OCI-LY7 (cell line): ENCODE measurements around the gene SLC10A3. TPM values are rescaled to one million over a fixed set of nuclear protein-coding genes. Genes with fewer than 3 reads are reported as not detected.

Experiments
- Bru-seq: library from RNA; stranded (reverse); fragments of 400-500 nt; gene quantifications from one replicate; lab custom pipeline; 2021; lab: Mats Ljungman, UMichigan
- BruChase-seq, 2 experiments: library from RNA; stranded (reverse); fragments of 400-500 nt; gene quantifications; one replicate each; lab custom pipeline; 2021; lab: Mats Ljungman, UMichigan
- BruUV-seq: library from RNA; stranded (reverse); fragments of 400-500 nt; replicated peaks from 2 replicates; lab custom pipeline; 2021; lab: Mats Ljungman, UMichigan
- CTCF ChIA-PET: fragments of 300-600 bp; sonication (Branson Sonifier 250); formaldehyde crosslinking; loops from one replicate; lab custom pipeline; 2022; ENCODE audit warnings: antibody characterized with exemption; ENCODE audit not compliant: unreplicated experiment; lab: Charles Lee
- POLR2A ChIA-PET: fragments of 300-600 bp; sonication (Branson Sonifier 250); formaldehyde crosslinking; loops from one replicate; lab custom pipeline; 2022; ENCODE audit warnings: antibody characterized with exemption; lab: Charles Lee
- DNase-seq: peaks from one replicate; pipeline ENCODE4 v3.0.0-alpha.2; 2015; ENCODE audit warnings: low spot score
- H2AFZ ChIP-seq: fragments of 200-600 bp; sonication (generic), shearing (Covaris generic); 2 replicates; pipeline ENCODE4 v1.6.1; 2014; ENCODE audit warnings: mild to moderate bottlenecking, antibody characterized with exemption, low read length, moderate library complexity
- H3K27ac ChIP-seq: fragments of 200-600 bp; sonication (generic); 2 replicates; pipeline ENCODE4 v1.5.1; 2014; ENCODE audit warnings: mixed run types, low read depth, mild to moderate bottlenecking, moderate library complexity, low read length, inconsistent platforms; ENCODE audit not compliant: poor library complexity, severe bottlenecking
- H3K36me3 ChIP-seq: fragments of 200-600 bp; sonication (generic); 2 replicates; pipeline ENCODE4 v1.6.1; 2014; ENCODE audit warnings: mild to moderate bottlenecking, antibody characterized with exemption, low read length, moderate library complexity, mixed read lengths; ENCODE audit not compliant: insufficient read depth
- H3K4me1 ChIP-seq: fragments of 200-600 bp; sonication (generic); 2 replicates; pipeline ENCODE4 v1.5.1; 2014; ENCODE audit warnings: mild to moderate bottlenecking, low read length; ENCODE audit not compliant: insufficient read depth, poor library complexity, severe bottlenecking
- H3K4me2 ChIP-seq: fragments of 200-600 bp; sonication (generic); 2 replicates; pipeline ENCODE4 v1.6.1; 2014; ENCODE audit warnings: mild to moderate bottlenecking, low read length
- H3K4me3 ChIP-seq: fragments of 200-600 bp; sonication (generic); 2 replicates; pipeline ENCODE4 v1.5.1; 2014; ENCODE audit warnings: mild to moderate bottlenecking, low read depth, low read length; ENCODE audit not compliant: poor library complexity, severe bottlenecking
- H3K79me2 ChIP-seq: fragments of 200-600 bp; sonication (generic); 2 replicates; pipeline ENCODE4 v1.6.1; 2016; ENCODE audit warnings: low read depth, mild to moderate bottlenecking, low read length, moderate library complexity, mixed read lengths; ENCODE audit not compliant: insufficient read depth
- H3K9me2 ChIP-seq: fragments of 200-600 bp; sonication (generic); 2 replicates; pipeline ENCODE4 v1.6.1; 2016; ENCODE audit warnings: mild to moderate bottlenecking, low read length, mixed read lengths; ENCODE audit not compliant: insufficient read depth
- H3K9me3 ChIP-seq: fragments of 200-600 bp; sonication (generic); 2 replicates; pipeline ENCODE4 v1.6.1; 2014; ENCODE audit warnings: mild to moderate bottlenecking, mixed run types, low read length, mixed read lengths
- H4K20me1 ChIP-seq: fragments of 200-600 bp; sonication (generic); 2 replicates; pipeline ENCODE4 v1.6.1; 2014; ENCODE audit warnings: mild to moderate bottlenecking, antibody characterized with exemption, low read length, moderate library complexity, mixed read lengths; ENCODE audit not compliant: insufficient read depth
- CTCF ChIP-seq: fragments of 200-600 bp; sonication (generic); conservative IDR thresholded peaks from 2 replicates; pipeline ENCODE4 v1.5.1; 2014; ENCODE audit warnings: mild to moderate bottlenecking, antibody characterized with exemption, low read length, moderate library complexity, mixed read lengths
- EZH2phosphoT487 ChIP-seq: fragments of 200-600 bp; sonication (generic); IDR thresholded peaks from 2 replicates; pipeline ENCODE4 v1.6.1; 2018; ENCODE audit warnings: low read depth, borderline replicate concordance, mild to moderate bottlenecking, mixed run types, antibody characterized with exemption, low read length, moderate library complexity, mixed read lengths
- intact Hi-C: fragments of 100-400 bp; cut with micrococcal nuclease; formaldehyde crosslinking; loops from one replicate; pipeline ENCODE4 v1.10.0; 2022; ENCODE audit not compliant: unreplicated experiment
- long read RNA-seq: library from polyadenylated mRNA; stranded (forward); transcript quantifications from one replicate; pipeline ENCODE4 v2.0.0, GENCODE V29; 2022
- total RNA-seq, 2 experiments: library from RNA; depleted of rRNA in 1 of 2; stranded (reverse); fragments of >200 nt in 1 of 2; shearing (Covaris generic) in 1 of 2; gene quantifications; 2 replicates each; pipeline ENCODE4 v1.2.3, GENCODE V29; 2014 to 2022

The SLC10A3 gene
- 12.4 and 14.1 TPM in 2 replicates for total RNA-seq (2014; rRNA removed; shearing (Covaris generic))
- total RNA-seq (2022) = 12.7 and 15.6 TPM in 2 replicates
- Bru-seq, nascent RNA = percentile 40 among the genes with signal in this experiment
- BruChase-seq, experiment 1, labeled RNA remaining after a 6-hour chase = percentile 52 among the genes with signal in this experiment
- percentile 64 among the genes with signal in this experiment for BruChase-seq, experiment 2, labeled RNA remaining after a 2-hour chase
- long read RNA-seq, transcript SLC10A3-201 (2 exons, 2,161 nt) = major isoform, 23 of 45 reads
- long read RNA-seq, partial matches to known transcripts = 3 of 45 reads
- long read RNA-seq, other reads (novel, unspliced or antisense) = 16 of 45 reads

GRCh38 chrX:154490414-154491083 lies at the start of gene SLC10A3:
SLC10A3 (minus strand) TSS chrX:154490629; CDS start chrX:154488940, 1,689 bp downstream.
- peaks cover 7% of the 10 kb centered on the region; the same call in 1 of the 2 replicates for H3K79me2 ChIP-seq
- intact Hi-C loops = loop anchor here (5.0 kb wide), 1 partner anchor 63 kb away; the partner anchor contains the start of gene ATP6AP1
- peak within 1 kb of the TSS; percentile 64 for H3K27ac ChIP-seq
- peak within 1 kb of the TSS; percentile 98 for H3K4me2 ChIP-seq
- no peak for TF ChIP-seq EZH2phosphoT487
- peak; percentile 48; the same call in 1 of the 2 replicates for TF ChIP-seq CTCF
- peak within 1 kb of the TSS; percentile 79 for H3K4me3 ChIP-seq
- H3K9me3 ChIP-seq = no peaks in the 10 kb centered on the region
- H4K20me1 ChIP-seq = no peaks in the 10 kb centered on the region
- POLR2A ChIA-PET = interaction anchor here (0.5 to 2.8 kb wide), 10 partner anchors 9 to 169 kb away, joined by 4 to 26 read pairs (median 6); partner anchors contain the start of gene ATP6AP1
- DNase-seq = peak; percentile 94
- H3K36me3 ChIP-seq = peaks cover 5% of the 10 kb centered on the region; the same call in 1 of the 2 replicates
- peak within 1 kb of the TSS; percentile 83; the same call in 1 of the 2 replicates for H2AFZ ChIP-seq
- H3K9me2 ChIP-seq = no peaks in the 10 kb centered on the region
- no TSS peak for BruUV-seq
- CTCF ChIA-PET = interaction anchor here (0.6 to 1.0 kb wide), 4 partner anchors 9 to 56 kb away, joined by 3 to 4 read pairs (median 3); partner anchors contain the start of gene G6PD
- H3K4me1 ChIP-seq = peaks cover 20% of the 10 kb centered on the region

- TF ChIP-seq CTCF (no peak), EZH2phosphoT487 (no peak)
- POLR2A ChIA-PET = no interaction called here
- no peaks in the 10 kb centered on the region for H3K9me3 ChIP-seq
- H3K27ac ChIP-seq = no peak overlapping the region
- DNase-seq = no peak
- BruUV-seq = no TSS peak
- no peaks in the 10 kb centered on the region for H4K20me1 ChIP-seq
- no peaks in the 10 kb centered on the region for H3K9me2 ChIP-seq
- no peak overlapping the region for H3K4me2 ChIP-seq
- no peak overlapping the region for H3K4me3 ChIP-seq
- intact Hi-C loops = no loop called here
- CTCF ChIA-PET = no interaction called here
- H3K79me2 ChIP-seq = no peaks in the 10 kb centered on the region
- H3K36me3 ChIP-seq = peaks cover 23% of the 10 kb centered on the region
- peaks cover 9% of the 10 kb centered on the region for H3K4me1 ChIP-seq
- H2AFZ ChIP-seq = no peak overlapping the region
Measured at GRCh38 chrX:154539077-154539476, 48.6 kb upstream of the SLC10A3 start.
